ENCODE measurements around the gene CDKL1. TPM values are rescaled to one million over a fixed set of nuclear protein-coding genes. Genes with fewer than 3 reads are reported as not detected.
"Not testable (repeated sequence)": the region's sequence is repeated elsewhere in the genome, so short reads cannot be mapped to it uniquely, and the experiment has no call there.

The CDKL1 gene
- total RNA-seq, 2 donors from 2014 or later, result 3.6 to 10.2 TPM

DNA sequence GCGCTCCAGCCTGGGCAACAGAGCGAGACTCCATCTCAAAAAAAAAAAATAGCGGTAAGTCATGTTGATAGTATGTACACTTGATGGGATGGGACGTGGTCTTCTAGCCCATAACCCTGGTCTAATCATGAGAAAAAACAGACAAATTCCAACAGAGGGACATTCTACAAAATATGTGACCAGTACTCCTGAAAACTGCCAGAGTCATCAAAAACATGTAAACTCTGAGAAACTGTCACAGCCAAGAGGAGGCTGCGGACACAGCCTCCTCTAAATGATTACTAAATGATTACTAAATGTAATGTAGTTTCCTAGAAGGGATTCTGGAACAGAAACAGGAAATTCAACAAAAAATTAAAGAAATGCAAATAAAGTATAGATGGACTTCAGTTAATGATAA lies 20.9 kb downstream of the CDKL1 start:
- Mint-ChIP-seq H3K9me3 (no peaks in the 10 kb centered on the region), H3K36me3 (ENCODE audit: low read depth) (no peaks in the 10 kb centered on the region), H3K27me3 (no peaks in the 10 kb centered on the region), H3K4me1 (no peaks in the 10 kb centered on the region), H3K27ac (no peak overlapping the region), H3K4me3 (no peak overlapping the region)
- ATAC-seq (replicated peaks), result no peak

DNA sequence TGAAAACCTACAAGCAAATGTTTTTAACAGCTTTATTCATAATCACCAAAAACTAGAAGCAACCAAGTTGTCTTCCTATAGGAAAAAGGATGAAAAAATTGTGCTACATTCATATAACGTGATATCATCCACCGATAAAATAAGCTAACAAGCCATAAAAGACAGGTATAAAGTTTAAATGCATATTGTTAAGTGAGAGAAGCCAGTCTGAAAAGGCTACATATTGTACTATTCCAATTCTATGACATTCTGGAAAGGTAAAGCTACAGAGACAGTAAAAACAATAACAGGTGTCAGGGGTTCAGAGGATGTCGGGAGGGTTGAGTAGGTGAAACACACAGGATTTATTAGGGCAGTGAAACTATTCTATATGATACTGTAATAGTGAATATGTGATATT lies 22.7 kb downstream of the CDKL1 start:
- no peaks in the 10 kb centered on the region for H3K36me3 Mint-ChIP-seq (ENCODE audit: low read depth)
- no peaks in the 10 kb centered on the region for H3K27me3 Mint-ChIP-seq
- H3K27ac Mint-ChIP-seq, result no peak overlapping the region
- no peak for ATAC-seq (replicated peaks)
- no peaks in the 10 kb centered on the region for H3K9me3 Mint-ChIP-seq
- no peaks in the 10 kb centered on the region for H3K4me1 Mint-ChIP-seq
- H3K4me3 Mint-ChIP-seq, result no peak overlapping the region

DNA sequence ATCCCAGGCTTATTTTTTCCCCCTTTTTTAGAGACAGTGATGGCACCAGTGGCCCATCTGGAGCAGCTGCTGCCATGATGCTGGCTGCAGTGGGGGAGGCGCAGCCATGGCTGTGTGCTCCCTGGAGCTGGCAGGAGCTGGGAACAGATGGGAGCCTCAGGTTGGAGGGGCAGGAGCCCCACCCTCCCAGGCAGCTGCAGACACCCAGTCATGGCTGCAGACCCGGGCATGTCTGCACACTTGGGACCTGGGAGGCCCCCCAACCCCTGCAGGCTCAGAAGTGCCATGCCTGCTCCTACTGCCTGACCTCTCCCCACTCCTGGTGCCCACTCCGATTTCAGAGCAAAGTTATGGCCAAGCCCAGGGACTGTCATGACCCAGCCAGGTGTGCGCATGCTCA lies 25.1 kb downstream of the CDKL1 start:
- Mint-ChIP-seq H3K9me3 (no peaks in the 10 kb centered on the region), H3K27ac (no peak overlapping the region), H3K4me1 (no peaks in the 10 kb centered on the region), H3K4me3 (no peak overlapping the region), H3K27me3 (no peaks in the 10 kb centered on the region), H3K36me3 (ENCODE audit: low read depth) (no peaks in the 10 kb centered on the region)
- no peak for ATAC-seq (replicated peaks)

DNA sequence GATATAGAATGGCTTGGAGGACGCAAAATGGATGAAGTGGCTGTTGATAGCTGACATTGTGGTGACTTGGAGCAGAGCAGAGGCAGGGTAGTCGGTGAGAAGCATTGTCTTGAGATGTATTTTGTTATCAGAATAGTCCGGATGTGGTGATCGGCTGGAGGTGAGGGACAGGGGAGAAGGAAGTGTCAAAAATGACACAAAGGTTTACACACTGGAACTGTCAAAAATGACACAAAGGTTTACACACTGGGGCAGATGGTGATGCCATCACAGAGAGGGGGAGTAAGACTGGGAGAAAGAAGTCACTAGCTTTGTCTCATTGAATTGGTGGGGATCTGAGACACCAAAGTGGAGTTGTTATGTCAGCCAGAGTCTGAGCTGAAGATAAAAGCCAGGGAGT lies 30.1 kb downstream of the CDKL1 start:
- Mint-ChIP-seq H3K36me3 (ENCODE audit: low read depth) (no peaks in the 10 kb centered on the region), H3K4me1 (peaks cover 15% of the 10 kb centered on the region), H3K27me3 (no peaks in the 10 kb centered on the region), H3K9me3 (peaks cover 8% of the 10 kb centered on the region), H3K4me3 (no peak overlapping the region), H3K27ac (no peak overlapping the region)
- no peak for ATAC-seq (replicated peaks)

DNA sequence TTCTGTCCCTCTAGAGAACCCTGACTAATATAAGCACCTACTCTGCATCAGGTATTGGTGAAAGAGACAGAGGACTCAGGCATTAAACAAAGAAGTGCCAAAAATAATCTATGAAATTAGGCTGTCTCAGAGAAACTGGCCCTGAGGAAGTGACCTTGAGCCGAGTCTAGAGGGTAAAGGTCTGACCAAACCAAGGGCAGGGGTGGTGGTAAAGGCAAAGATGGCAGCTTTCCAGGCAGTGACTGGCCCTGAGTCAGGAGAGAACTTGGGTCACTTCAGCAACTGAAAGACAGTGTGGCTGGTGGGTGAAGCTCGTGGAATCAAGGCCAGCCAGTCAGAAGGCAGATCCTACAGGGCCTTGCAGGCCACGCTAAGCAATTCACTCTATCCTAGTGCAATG lies 30.6 kb downstream of the CDKL1 start:
- no peak for ATAC-seq (replicated peaks)
- peaks cover 15% of the 10 kb centered on the region for H3K4me1 Mint-ChIP-seq
- H3K4me3 Mint-ChIP-seq, result no peak overlapping the region
- no peaks in the 10 kb centered on the region for H3K27me3 Mint-ChIP-seq
- peaks cover 8% of the 10 kb centered on the region for H3K9me3 Mint-ChIP-seq
- H3K36me3 Mint-ChIP-seq (ENCODE audit: low read depth), result no peaks in the 10 kb centered on the region
- no peak overlapping the region for H3K27ac Mint-ChIP-seq

DNA sequence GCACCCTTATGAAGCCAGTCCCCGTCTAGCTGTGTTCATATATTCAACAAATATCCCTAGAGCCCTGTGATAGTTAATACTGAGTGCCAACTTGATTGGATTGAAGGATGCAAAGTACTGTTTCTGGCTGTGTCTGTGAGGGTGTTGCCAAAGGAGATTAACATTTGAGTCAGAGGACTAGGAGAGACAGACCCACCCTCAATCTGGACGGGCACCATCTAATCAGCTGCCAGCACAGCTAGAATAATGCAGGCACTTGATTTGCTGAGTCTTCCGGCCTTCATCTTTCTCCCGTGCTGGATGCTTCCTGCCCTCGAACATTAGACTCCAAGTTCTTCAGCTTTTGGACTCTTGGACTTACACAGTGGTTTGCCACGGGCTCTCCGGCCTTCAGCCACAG lies 31.1 kb downstream of the CDKL1 start:
- H3K9me3 Mint-ChIP-seq; H3K4me3 Mint-ChIP-seq; ATAC-seq (replicated peaks); H3K27me3 Mint-ChIP-seq; H3K36me3 Mint-ChIP-seq (ENCODE audit: low read depth); H3K27ac Mint-ChIP-seq: not testable (repeated sequence)
- peaks cover 15% of the 10 kb centered on the region for H3K4me1 Mint-ChIP-seq

DNA sequence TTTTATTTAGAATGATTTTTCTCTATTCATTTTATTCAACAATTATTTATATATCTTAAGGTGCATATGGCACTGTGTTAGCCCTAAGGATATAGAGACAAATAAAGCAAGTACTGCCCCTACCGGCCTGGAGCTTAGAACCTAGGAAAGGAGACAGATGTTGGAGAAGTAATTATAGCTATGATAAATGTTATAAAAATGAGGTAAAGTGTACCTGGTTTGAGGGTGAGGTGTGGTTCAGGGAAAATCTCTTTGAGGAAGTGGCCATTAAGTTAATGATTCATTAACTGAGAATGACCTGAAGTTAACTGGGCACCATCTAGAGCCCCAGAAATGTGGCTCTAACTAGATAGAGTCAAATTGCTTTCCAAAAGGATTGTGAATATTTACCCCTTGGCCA lies 31.9 kb downstream of the CDKL1 start:
- H3K4me3 Mint-ChIP-seq, result no peak overlapping the region
- H3K27me3 Mint-ChIP-seq, result no peaks in the 10 kb centered on the region
- H3K9me3 Mint-ChIP-seq, result peaks cover 8% of the 10 kb centered on the region
- H3K4me1 Mint-ChIP-seq, result peaks cover 15% of the 10 kb centered on the region
- ATAC-seq (replicated peaks), result no peak
- H3K36me3 Mint-ChIP-seq (ENCODE audit: low read depth), result no peaks in the 10 kb centered on the region
- no peak overlapping the region for H3K27ac Mint-ChIP-seq

DNA sequence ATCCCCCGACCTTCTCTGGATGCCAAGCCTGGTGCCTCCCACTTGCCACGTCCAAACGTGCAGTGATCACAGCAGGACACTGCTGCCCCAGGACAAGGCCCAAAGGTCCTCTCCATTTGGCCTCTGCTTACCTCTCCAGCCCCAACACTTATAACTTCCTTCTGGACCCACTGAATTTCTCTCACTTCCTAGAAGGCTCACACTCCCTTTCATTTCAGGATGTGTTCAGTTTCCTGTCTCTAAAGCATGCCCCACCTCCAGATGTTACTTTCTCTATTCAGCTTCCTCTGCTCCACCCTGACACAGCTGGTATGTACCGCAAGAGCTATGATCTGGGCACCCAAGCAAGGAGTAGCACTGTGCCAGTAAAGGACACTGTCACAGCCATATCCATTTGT lies 33.0 kb downstream of the CDKL1 start:
- Mint-ChIP-seq H3K27ac (peak overlapping the region; percentile 88), H3K9me3 (peaks cover 8% of the 10 kb centered on the region), H3K36me3 (ENCODE audit: low read depth) (peaks cover 5% of the 10 kb centered on the region), H3K4me3 (peak overlapping the region; percentile 87), H3K27me3 (no peaks in the 10 kb centered on the region), H3K4me1 (peaks cover 15% of the 10 kb centered on the region)
- peak; percentile 97 for ATAC-seq (replicated peaks)

DNA sequence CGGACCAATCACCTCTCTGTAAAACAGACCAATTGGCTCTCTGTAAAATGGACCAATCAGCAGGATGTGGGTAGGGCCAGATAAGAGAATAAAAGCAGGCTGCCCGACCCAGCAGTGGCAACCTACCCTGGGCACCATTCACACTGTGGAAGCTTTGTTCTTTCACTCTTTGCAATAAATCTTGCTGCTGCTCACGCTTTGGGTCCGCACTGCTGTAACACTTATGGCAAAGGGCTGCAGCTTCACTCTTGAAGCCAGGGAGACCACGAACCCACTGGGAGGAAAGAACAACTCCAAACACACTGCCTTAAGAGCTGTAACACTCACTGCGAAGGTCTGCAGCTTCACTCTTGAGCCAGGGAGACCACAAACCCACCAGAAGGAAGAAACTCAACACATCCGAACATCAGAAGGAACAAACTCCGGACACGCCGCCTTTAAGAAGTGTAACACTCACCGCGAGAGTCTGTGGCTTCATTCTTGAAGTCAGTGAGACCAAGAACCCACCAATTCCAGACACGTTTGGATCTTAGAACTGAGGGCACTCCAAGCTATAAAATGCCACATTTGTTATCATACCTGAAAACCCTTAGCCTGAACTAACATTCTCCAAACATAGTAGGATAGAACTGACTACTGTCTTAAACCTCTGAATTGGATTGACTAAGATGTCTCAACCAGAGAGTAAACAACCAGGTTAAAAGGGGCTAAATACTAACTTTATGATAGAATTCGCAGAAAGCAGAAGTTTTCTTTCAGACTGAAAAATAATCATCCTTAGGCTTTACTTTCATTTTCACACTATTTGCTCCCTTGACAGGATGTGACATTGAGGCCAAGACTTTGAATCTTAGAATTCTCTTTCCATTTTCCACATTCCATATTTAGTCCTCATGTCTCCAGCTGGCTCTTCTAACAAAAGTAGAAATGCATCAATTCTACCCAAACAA lies 33.6 kb downstream of the CDKL1 start:
- Mint-ChIP-seq H3K4me3 (peak overlapping the region; percentile 87), H3K9me3 (peaks cover 8% of the 10 kb centered on the region), H3K27ac (peak overlapping the region; percentile 88), H3K27me3 (no peaks in the 10 kb centered on the region), H3K36me3 (ENCODE audit: low read depth) (peaks cover 12% of the 10 kb centered on the region), H3K4me1 (peaks cover 15% of the 10 kb centered on the region)
- peak; percentile 48 for ATAC-seq (replicated peaks)

DNA sequence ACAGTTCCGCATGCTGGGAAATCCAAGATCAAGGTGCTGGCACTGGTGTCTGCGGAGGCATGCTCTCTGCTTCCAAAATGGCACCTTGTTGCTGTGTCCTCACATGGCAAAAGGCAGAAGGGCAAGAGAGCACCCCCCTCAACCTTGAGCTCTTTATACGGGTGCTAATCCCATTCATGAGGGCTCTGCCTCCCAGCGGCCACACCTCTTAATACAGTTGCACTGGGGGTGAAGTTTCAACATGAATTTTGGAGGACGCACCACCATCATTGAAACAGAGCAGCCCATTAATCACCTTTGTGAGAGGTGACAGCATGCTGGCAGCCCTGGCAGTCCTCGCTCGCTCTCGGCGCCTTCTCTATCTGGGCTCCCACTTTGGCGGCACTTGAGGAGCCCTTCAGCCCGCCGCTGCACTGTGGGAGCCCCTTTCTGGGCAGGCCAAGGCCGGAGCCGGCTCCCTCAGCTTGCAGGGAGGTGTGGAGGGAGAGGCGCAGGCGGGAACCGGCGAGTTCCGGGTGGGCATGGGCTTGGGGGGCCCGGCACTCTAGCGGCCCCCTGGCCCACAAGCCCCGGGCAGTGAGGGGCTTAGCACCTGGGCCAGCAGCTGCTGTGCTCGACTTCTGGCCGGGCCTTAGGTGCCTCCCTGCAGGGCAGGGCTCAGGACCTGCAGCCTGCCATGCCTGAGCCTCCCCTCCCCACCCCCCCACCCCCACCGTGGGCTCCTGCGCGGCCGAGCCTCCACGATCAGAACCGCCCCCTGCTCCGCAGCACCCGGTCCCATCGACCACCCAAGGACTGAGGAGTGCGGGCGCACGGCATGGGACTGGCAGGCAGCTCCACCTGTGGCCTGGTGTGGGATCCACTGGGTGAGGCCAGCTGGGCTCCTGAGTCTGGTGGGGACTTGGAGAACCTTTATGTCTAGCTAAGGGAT lies 34.9 kb downstream of the CDKL1 start:
- H3K27ac Mint-ChIP-seq; ATAC-seq (replicated peaks); H3K27me3 Mint-ChIP-seq; H3K9me3 Mint-ChIP-seq: not testable (repeated sequence)
- Mint-ChIP-seq H3K4me1 (peaks cover 15% of the 10 kb centered on the region), H3K36me3 (ENCODE audit: low read depth) (peaks cover 24% of the 10 kb centered on the region), H3K4me3 (peak overlapping the region; percentile 87)

DNA sequence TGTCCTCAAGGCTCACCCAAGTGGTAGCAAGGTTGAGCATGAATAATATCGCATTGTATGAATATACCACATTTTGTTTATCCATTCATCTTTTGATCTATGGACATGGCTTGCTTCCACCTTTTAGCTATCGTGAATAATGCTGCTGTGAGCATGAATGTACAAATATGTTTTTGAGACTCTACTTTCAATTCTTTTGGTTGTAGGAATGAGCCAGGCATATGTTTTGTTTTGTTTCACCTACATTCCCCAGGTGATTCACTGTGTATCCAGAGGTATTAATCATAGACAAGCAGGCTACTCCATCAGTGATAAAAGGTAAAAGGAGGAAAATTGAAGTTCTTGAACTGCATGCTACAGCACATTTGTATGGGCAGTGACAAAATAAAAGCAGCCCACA lies 35.8 kb downstream of the CDKL1 start:
- no peaks in the 10 kb centered on the region for H3K27me3 Mint-ChIP-seq
- no peak overlapping the region for H3K4me3 Mint-ChIP-seq
- H3K27ac Mint-ChIP-seq, result no peak overlapping the region
- ATAC-seq (replicated peaks), result no peak
- peaks cover 8% of the 10 kb centered on the region for H3K9me3 Mint-ChIP-seq
- H3K4me1 Mint-ChIP-seq, result peaks cover 15% of the 10 kb centered on the region
- peaks cover 24% of the 10 kb centered on the region for H3K36me3 Mint-ChIP-seq (ENCODE audit: low read depth)

DNA sequence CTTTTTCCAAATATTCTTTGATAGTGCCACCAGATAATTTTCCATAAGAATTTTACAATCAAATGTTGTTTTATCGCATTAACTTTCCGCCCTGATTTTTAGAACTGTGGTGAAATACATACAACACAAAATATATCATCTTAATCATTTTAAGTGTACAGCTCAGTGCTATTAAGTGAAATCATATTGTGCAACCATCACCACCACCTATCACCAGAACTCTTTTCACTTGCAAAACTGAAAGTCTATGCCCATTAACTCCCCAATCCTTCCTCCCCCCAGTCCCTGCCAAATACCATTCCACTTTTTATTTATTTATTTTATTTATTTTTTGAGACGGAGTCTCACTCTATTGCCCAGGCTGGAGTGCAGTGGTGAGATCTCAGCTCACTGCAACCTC lies 36.6 kb downstream of the CDKL1 start:
- H3K27ac Mint-ChIP-seq, result no peak overlapping the region
- H3K27me3 Mint-ChIP-seq, result no peaks in the 10 kb centered on the region
- no peak overlapping the region for H3K4me3 Mint-ChIP-seq
- ATAC-seq (replicated peaks), result no peak
- H3K9me3 Mint-ChIP-seq, result peaks cover 8% of the 10 kb centered on the region
- H3K4me1 Mint-ChIP-seq, result peaks cover 15% of the 10 kb centered on the region
- H3K36me3 Mint-ChIP-seq (ENCODE audit: low read depth), result peaks cover 24% of the 10 kb centered on the region

DNA sequence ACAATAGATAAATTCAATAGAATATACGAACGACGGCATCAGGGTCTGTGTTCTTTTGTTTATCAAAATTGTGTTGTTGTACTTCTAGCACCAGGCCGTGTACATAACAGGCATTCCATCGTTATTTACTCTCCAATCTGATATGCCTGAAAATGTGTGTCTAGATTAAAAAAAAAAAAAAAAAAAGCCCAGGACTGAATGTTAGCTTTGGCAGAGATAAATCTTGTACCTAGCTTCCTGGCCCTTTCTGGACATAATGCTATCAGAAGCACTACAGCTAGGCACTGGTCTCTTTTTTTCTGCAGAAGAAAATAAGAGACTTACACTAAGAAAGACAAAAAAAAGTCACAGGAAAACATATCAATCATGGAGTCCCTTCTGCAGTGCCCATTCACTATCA lies 37.0 kb downstream of the CDKL1 start:
- Mint-ChIP-seq H3K4me3 (no peak overlapping the region), H3K9me3 (peaks cover 8% of the 10 kb centered on the region), H3K4me1 (peaks cover 15% of the 10 kb centered on the region), H3K27me3 (no peaks in the 10 kb centered on the region), H3K36me3 (ENCODE audit: low read depth) (peaks cover 24% of the 10 kb centered on the region), H3K27ac (no peak overlapping the region)
- no peak for ATAC-seq (replicated peaks)

DNA sequence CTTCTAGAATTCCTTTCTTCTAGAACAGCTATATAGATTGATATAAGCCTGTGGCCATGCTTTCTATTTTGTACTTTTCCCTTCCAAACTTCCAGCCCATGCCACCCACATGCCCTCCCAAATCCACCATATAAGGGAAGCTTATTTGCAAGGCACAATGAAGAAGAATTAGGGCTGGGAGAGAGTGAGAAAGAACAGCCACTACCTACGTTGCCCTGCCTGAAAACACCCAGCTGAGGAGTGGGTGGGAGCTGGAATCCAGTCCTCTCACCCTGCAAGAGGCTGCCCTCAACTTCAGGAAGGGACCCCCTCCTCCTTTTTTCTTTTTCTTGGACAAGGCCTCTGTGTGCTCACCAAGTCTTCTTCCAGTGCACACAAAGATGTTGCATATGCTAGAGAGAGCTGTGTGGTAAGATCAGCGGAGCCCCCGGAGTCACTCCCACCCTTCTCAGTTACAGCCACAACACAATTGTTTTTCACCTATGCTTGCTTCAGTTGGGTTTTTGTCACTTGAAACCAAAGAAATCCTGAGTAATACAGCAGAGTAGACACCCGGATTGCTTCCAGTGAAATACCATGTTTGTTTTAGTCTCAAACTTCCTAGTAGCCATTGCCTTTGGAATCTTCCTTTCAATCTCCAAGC lies 38.8 kb downstream of the CDKL1 start:
- H3K27me3 Mint-ChIP-seq, result no peaks in the 10 kb centered on the region
- H3K4me1 Mint-ChIP-seq, result peaks cover 6% of the 10 kb centered on the region
- H3K36me3 Mint-ChIP-seq (ENCODE audit: low read depth), result peaks cover 30% of the 10 kb centered on the region
- no peak for ATAC-seq (replicated peaks)
- peaks cover 6% of the 10 kb centered on the region for H3K9me3 Mint-ChIP-seq
- H3K4me3 Mint-ChIP-seq, result no peak overlapping the region
- H3K27ac Mint-ChIP-seq, result no peak overlapping the region
